Omental fat pad (tissue), 4 donors: ENCODE results near the gene GSTM2. TPM values are rescaled to one million over a fixed set of nuclear protein-coding genes. Genes with fewer than 3 reads are reported as not detected.
"Not testable (repeated sequence)": the region's sequence is repeated elsewhere in the genome, so short reads cannot be mapped to it uniquely, and the experiment has no call there.

ENCODE experiments used
- ATAC-seq: fragments of 150-250 bp; one replicate; pipeline ENCODE4 v1.9.1; 2016; ENCODE audit warnings: mild to moderate bottlenecking, moderate library complexity; ENCODE audit not compliant: low FRiP score
- DNase-seq: peaks from one replicate; pipeline ENCODE4 v3.0.0-alpha.2; 2019; ENCODE audit warnings: low spot score
- CTCF ChIP-seq, 3 donors: fragments of 450-650 bp; IDR thresholded peaks; one replicate each; pipeline ENCODE4 v1.5.1; 2016 to 2017; ENCODE audit warnings: antibody characterized with exemption in 3 of 3, mild to moderate bottlenecking in 3 of 3, moderate library complexity in 2 of 3
- total RNA-seq, 4 donors: library from RNA; depleted of rRNA; stranded (reverse); fragments of >200 nt; gene quantifications; one replicate each; pipeline ENCODE4 v1.1.0, GENCODE V29; 2016

GSTM2 gene
- total RNA-seq, 4 donors from 2014 or later = 35.3 to 74.7 (median 52.2) TPM

GRCh38 chr1:109677459-109677858 is 9.6 kb downstream of the GSTM2 start:
- TF ChIP-seq CTCF (IDR thresholded peaks at IDR 0.05) = no peak
- ATAC-seq = no peak
- no peak for DNase-seq

GRCh38 chr1:109678637-109679036 is 10.8 kb downstream of the GSTM2 start:
- not testable (repeated sequence) for ATAC-seq, DNase-seq

- DNase-seq, ATAC-seq: not testable (repeated sequence)
These were observed 16.9 kb downstream of the GSTM2 start for GRCh38 chr1:109684777-109685176.

- not testable (repeated sequence) for ATAC-seq, DNase-seq
These were observed 17.5 kb downstream of the GSTM2 start for GRCh38 chr1:109685399-109685798.

GRCh38 chr1:109685890-109686289 is 18.0 kb downstream of the GSTM2 start:
- not testable (repeated sequence) for DNase-seq, ATAC-seq

- ATAC-seq, DNase-seq: not testable (repeated sequence)
These were observed 19.3 kb downstream of the GSTM2 start for GRCh38 chr1:109687109-109687508.

- no peak for TF ChIP-seq CTCF (IDR thresholded peaks at IDR 0.05)
- ATAC-seq (no peak), DNase-seq (no peak)
These were observed 20.0 kb downstream of the GSTM2 start, which contains the start of gene GSTM1 for GRCh38 chr1:109687641-109688499. Gene GSTM1 (plus strand): TSS chr1:109687817. CDS start chr1:109687874, 57 bp downstream.

GRCh38 chr1:109689844-109690405 is 22.1 kb downstream of the GSTM2 start:
- ATAC-seq (no peak), DNase-seq (no peak)
- TF ChIP-seq CTCF (IDR thresholded peaks at IDR 0.05) = no peak

- ATAC-seq (no peak), DNase-seq (no peak)
- no peak for TF ChIP-seq CTCF (IDR thresholded peaks at IDR 0.05)
These were observed 23.9 kb downstream of the GSTM2 start for GRCh38 chr1:109691759-109692158.

GRCh38 chr1:109694400-109694799 is 26.5 kb downstream of the GSTM2 start:
- ATAC-seq, DNase-seq: not testable (repeated sequence)

- not testable (repeated sequence) for ATAC-seq, DNase-seq
These were observed 27.3 kb downstream of the GSTM2 start for GRCh38 chr1:109695138-109695537.
